HepG2 (cell line): ENCODE results near the gene HSD11B2. TPM values are rescaled to one million over a fixed set of nuclear protein-coding genes. Genes with fewer than 3 reads are reported as not detected.

Experiments
- CEBPB ChIP-seq: IDR thresholded peaks from 2 replicates; pipeline ENCODE4 v1.6.1; 2011; ENCODE audit warnings: low read depth, low read length, improper control_type of control experiment, borderline replicate concordance
- ELF3 ChIP-seq: IDR thresholded peaks from 2 replicates; pipeline ENCODE4 v1.6.1; 2016; ENCODE audit warnings: missing genetic modification reagents, missing compliant biosample characterization
- HDAC6 ChIP-seq: fragments of 200-600 bp; sonication (generic); IDR thresholded peaks from 2 replicates; pipeline ENCODE4 v1.7.0; 2017; ENCODE audit warnings: mild to moderate bottlenecking, antibody characterized with exemption, low read length, low read depth
- IRF2 ChIP-seq: IDR thresholded peaks from 2 replicates; pipeline ENCODE4 v1.6.1; 2018; ENCODE audit warnings: missing genetic modification reagents, missing compliant biosample characterization
- MTA1 ChIP-seq: sonication (generic); formaldehyde crosslinking; IDR thresholded peaks from 2 replicates; pipeline ENCODE4 v1.4.0; 2020; ENCODE audit warnings: missing genetic modification reagents, mild to moderate bottlenecking, borderline replicate concordance
- MXD4 ChIP-seq: IDR thresholded peaks from 2 replicates; pipeline ENCODE4 v1.6.1; 2016; ENCODE audit warnings: mild to moderate bottlenecking, missing biosample characterization, missing genetic modification reagents
- MYC ChIP-seq: sonication (generic); formaldehyde crosslinking; IDR thresholded peaks from 2 replicates; pipeline ENCODE4 v1.9.0; 2021; ENCODE audit warnings: missing genetic modification reagents, borderline replicate concordance
- NFE2 ChIP-seq: sonication (generic); formaldehyde crosslinking; IDR thresholded peaks from 2 replicates; pipeline ENCODE4 v1.4.0; 2020; ENCODE audit warnings: missing genetic modification reagents
- NONO ChIP-seq, 2 experiments: fragments of 450-650 bp in 1 of 2; sonication (generic) in 1 of 2; formaldehyde crosslinking in 1 of 2; IDR thresholded peaks in 1 of 2; conservative IDR thresholded peaks in 1 of 2; 2 replicates each; pipeline versions ENCODE4 v1.6.1 to v1.8.0; 2017 to 2022; ENCODE audit warnings: mild to moderate bottlenecking in 1 of 2, missing genetic modification reagents in 1 of 2, moderate library complexity in 1 of 2
- PCBP1 ChIP-seq: fragments of 200-400 bp; formaldehyde crosslinking; IDR thresholded peaks from 2 replicates; pipeline ENCODE4 v1.6.1; 2017; ENCODE audit warnings: mild to moderate bottlenecking, low read depth, low read length, borderline replicate concordance
- PHF8 ChIP-seq: sonication (generic); formaldehyde crosslinking; IDR thresholded peaks from 2 replicates; pipeline ENCODE4 v1.5.0; 2020; ENCODE audit warnings: missing genetic modification reagents
- RAD51 ChIP-seq: fragments of 450-650 bp; IDR thresholded peaks from 2 replicates; pipeline ENCODE4 v1.6.1; 2016; ENCODE audit warnings: borderline replicate concordance
- SALL1 ChIP-seq: sonication (generic); formaldehyde crosslinking; IDR thresholded peaks from 2 replicates; pipeline ENCODE4 v1.8.0; 2022; ENCODE audit warnings: mild to moderate bottlenecking, missing genetic modification reagents
- TARDBP ChIP-seq: sonication (generic); formaldehyde crosslinking; IDR thresholded peaks from 2 replicates; pipeline ENCODE4 v1.8.0; 2022; ENCODE audit warnings: mild to moderate bottlenecking, missing genetic modification reagents
- THAP11 ChIP-seq: IDR thresholded peaks from 2 replicates; pipeline ENCODE4 v1.6.1; 2016; ENCODE audit warnings: missing biosample characterization, missing genetic modification reagents
- TOPORS ChIP-seq: sonication (generic); formaldehyde crosslinking; IDR thresholded peaks from 2 replicates; pipeline ENCODE4 v1.8.0; 2023; ENCODE audit warnings: mild to moderate bottlenecking, missing genetic modification reagents
- ZNF207 ChIP-seq: fragments of 450-650 bp; IDR thresholded peaks from 2 replicates; pipeline ENCODE4 v1.6.1; 2016; ENCODE audit warnings: antibody characterized with exemption, borderline replicate concordance
- ZNF33B ChIP-seq: sonication (generic); formaldehyde crosslinking; IDR thresholded peaks from 2 replicates; pipeline ENCODE4 v1.5.1; 2020; ENCODE audit warnings: mild to moderate bottlenecking, missing genetic modification reagents
- ZNF44 ChIP-seq: sonication (generic); formaldehyde crosslinking; IDR thresholded peaks from 2 replicates; pipeline ENCODE4 v1.5.1; 2020; ENCODE audit warnings: mild to moderate bottlenecking, missing genetic modification reagents
- ZNF510 ChIP-seq: sonication (generic); formaldehyde crosslinking; IDR thresholded peaks from 2 replicates; pipeline ENCODE4 v1.4.0; 2020; ENCODE audit warnings: low read depth, mild to moderate bottlenecking, missing genetic modification reagents
- ZNF567 ChIP-seq: sonication (generic); formaldehyde crosslinking; IDR thresholded peaks from 2 replicates; pipeline ENCODE4 v1.8.1; 2023; ENCODE audit warnings: mild to moderate bottlenecking, missing genetic modification reagents, borderline replicate concordance
- ZNF720 ChIP-seq: sonication (generic); formaldehyde crosslinking; IDR thresholded peaks from 2 replicates; pipeline ENCODE4 v1.4.0; 2020; ENCODE audit warnings: missing genetic modification reagents
- ZNF781 ChIP-seq: sonication (generic); formaldehyde crosslinking; IDR thresholded peaks from 2 replicates; pipeline ENCODE4 v1.5.1; 2020; ENCODE audit warnings: borderline replicate concordance, mild to moderate bottlenecking, missing genetic modification reagents; ENCODE audit errors: not compliant biosample characterization
- polyA plus RNA-seq, 8 experiments: library from polyadenylated mRNA; depleted of rRNA in 3 of 8; stranded (reverse) in 7 of 8; unstranded in 1 of 8; fragments of >200 nt; fragmentation: Illumina TruSeq in 4 of 8; extraction: Trizol in 4 of 8; gene quantifications; 2 replicates each; pipeline versions ENCODE4 v1.2.1 to v1.2.3, GENCODE V29; 2011 to 2016; ENCODE audit warnings: low read depth in 4 of 8, missing spikeins in 1 of 8, mixed read lengths in 1 of 8; ENCODE audit not compliant: insufficient read depth in 1 of 8
- total RNA-seq, 5 experiments: library from RNA; depleted of rRNA; stranded (reverse); fragments of >200 nt; fragmentation: Illumina TruSeq; extraction: Trizol; gene quantifications; 2 replicates each; pipeline ENCODE4 v1.2.3, GENCODE V29; 2016; ENCODE audit warnings: low read depth in 1 of 5
- TF ChIP-seq, protein P1 (sequence below): IDR thresholded peaks from 2 replicates; pipeline ENCODE4 v1.6.1; 2012; ENCODE audit warnings: inconsistent platforms
- TF ChIP-seq, protein P2 (sequence below): sonication (generic); formaldehyde crosslinking; IDR thresholded peaks from 2 replicates; pipeline ENCODE4 v1.5.1; 2020; ENCODE audit warnings: missing genetic modification reagents, mild to moderate bottlenecking, borderline replicate concordance
- TF ChIP-seq, protein P3 (sequence below): sonication (generic); formaldehyde crosslinking; IDR thresholded peaks from 2 replicates; pipeline ENCODE4 v1.4.0; 2020; ENCODE audit warnings: missing genetic modification reagents
- TF ChIP-seq, protein P4 (sequence below): IDR thresholded peaks from 2 replicates; pipeline ENCODE4 v1.6.1; 2016; ENCODE audit warnings: low read depth, control low read depth
- TF ChIP-seq, protein P5 (sequence below): IDR thresholded peaks from 2 replicates; pipeline ENCODE4 v1.6.1; 2016; ENCODE audit warnings: missing genetic modification reagents, missing compliant biosample characterization

The HSD11B2 gene
- total and polyA plus RNA-seq, 2 of the 13 experiments (the other 11 are each of a cell fraction or from before 2014, with no cell fraction given) = 8.9 to 13.6 TPM

DNA sequence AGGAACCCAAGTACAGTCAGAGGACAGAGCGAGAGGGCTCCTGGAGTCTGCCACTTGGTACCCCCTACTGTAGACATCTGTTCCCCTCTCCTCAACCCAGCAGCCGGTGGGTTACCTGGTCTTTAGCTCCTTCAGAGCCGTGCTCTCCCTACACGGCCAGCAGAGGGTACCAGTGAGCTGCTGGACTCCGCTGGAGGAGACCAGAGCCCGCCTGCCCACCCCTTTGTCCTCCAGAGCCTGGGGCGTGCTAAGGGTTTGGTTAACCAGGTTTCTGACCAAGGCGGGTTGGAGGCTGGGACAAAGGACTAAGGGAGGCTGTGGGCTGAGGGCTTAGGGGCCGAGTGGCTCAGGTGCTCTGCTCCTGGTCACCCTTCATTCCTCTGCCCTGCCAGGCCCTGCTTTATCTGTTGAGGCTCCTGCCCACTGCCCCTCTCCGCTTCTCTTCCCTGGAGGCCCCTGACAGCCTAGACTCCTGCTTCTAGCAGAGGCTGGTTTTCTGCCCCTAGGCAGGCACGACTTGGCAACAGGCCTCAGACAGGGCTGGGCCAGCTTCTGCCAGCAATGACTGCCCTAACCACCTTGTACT, 2.7 kb upstream of the HSD11B2 start (continued):
- TF ChIP-seq, protein P1, sequence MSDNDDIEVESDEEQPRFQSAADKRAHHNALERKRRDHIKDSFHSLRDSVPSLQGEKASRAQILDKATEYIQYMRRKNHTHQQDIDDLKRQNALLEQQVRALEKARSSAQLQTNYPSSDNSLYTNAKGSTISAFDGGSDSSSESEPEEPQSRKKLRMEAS = peak; percentile 38; the same call in 1 of the 2 replicates
- TF ChIP-seq HDAC6 = no peak
- TF ChIP-seq TOPORS (CRISPR knock-in tag) = no peak
- TF ChIP-seq ZNF207 = no peak
- no peak for TF ChIP-seq NFE2 (CRISPR knock-in tag)
- 0 out of 2 replicates have a peak, but pooled peaks have one; percentile 59 for TF ChIP-seq ZNF567
- TF ChIP-seq TARDBP (CRISPR knock-in tag) = peak; percentile 48; the same call in 1 of the 2 replicates
- TF ChIP-seq ZNF33B (CRISPR knock-in tag) = peak; percentile 86; the same call in 1 of the 2 replicates
- TF ChIP-seq ZNF510 (CRISPR knock-in tag) = no peak
- TF ChIP-seq SALL1 (CRISPR knock-in tag) = peak; percentile 81; the same call in 1 of the 2 replicates
- no peak for TF ChIP-seq CEBPB
- TF ChIP-seq RAD51 = no peak
- TF ChIP-seq ZNF44 (CRISPR knock-in tag) = peak; percentile 47; the same call in 1 of the 2 replicates
- TF ChIP-seq, protein P2, sequence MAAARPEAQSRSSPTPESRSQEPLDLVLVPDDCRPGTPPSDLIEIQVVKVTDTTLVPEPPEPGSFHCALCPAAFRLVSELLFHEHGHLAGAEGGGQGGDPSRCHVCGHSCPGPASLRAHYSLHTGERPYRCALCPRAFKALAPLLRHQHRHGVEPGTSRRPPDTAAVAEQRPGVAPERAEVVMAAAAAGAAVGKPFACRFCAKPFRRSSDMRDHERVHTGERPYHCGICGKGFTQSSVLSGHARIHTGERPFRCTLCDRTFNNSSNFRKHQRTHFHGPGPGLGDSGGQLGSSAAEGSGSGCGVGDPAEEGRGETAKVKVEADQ (CRISPR knock-in tag) = 0 out of 2 replicates have a peak, but pooled peaks have one; percentile 29
- TF ChIP-seq, protein P3, sequence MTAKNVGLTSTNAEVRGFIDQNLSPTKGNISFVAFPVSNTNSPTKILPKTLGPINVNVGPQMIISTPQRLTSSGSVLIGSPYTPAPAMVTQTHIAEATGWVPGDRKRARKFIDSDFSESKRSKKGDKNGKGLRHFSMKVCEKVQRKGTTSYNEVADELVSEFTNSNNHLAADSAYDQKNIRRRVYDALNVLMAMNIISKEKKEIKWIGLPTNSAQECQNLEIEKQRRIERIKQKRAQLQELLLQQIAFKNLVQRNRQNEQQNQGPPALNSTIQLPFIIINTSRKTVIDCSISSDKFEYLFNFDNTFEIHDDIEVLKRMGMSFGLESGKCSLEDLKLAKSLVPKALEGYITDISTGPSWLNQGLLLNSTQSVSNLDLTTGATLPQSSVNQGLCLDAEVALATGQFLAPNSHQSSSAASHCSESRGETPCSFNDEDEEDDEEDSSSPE = peak; percentile 64; the same call in 1 of the 2 replicates
- no peak for TF ChIP-seq MTA1
- peak; percentile 57; the same call in 1 of the 2 replicates for TF ChIP-seq IRF2 (CRISPR knock-in tag)
- no peak for TF ChIP-seq NONO (IDR thresholded peaks at IDR 0.05)
- TF ChIP-seq NONO (CRISPR knock-in tag; conservative IDR thresholded peaks at IDR 0.05) = peak; percentile 75
- TF ChIP-seq ZNF781 = no peak
- TF ChIP-seq PCBP1 = no peak
- no peak for TF ChIP-seq PHF8 (CRISPR knock-in tag)
- TF ChIP-seq, protein P4, sequence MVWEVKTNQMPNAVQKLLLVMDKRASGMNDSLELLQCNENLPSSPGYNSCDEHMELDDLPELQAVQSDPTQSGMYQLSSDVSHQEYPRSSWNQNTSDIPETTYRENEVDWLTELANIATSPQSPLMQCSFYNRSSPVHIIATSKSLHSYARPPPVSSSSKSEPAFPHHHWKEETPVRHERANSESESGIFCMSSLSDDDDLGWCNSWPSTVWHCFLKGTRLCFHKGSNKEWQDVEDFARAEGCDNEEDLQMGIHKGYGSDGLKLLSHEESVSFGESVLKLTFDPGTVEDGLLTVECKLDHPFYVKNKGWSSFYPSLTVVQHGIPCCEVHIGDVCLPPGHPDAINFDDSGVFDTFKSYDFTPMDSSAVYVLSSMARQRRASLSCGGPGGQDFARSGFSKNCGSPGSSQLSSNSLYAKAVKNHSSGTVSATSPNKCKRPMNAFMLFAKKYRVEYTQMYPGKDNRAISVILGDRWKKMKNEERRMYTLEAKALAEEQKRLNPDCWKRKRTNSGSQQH = peak; percentile 81; the same call in 1 of the 2 replicates
- TF ChIP-seq, protein P5, sequence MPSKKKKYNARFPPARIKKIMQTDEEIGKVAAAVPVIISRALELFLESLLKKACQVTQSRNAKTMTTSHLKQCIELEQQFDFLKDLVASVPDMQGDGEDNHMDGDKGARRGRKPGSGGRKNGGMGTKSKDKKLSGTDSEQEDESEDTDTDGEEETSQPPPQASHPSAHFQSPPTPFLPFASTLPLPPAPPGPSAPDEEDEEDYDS (CRISPR knock-in tag) = peak; percentile 45; the same call in 1 of the 2 replicates
- no peak for TF ChIP-seq ZNF720 (CRISPR knock-in tag)
- TF ChIP-seq MYC (CRISPR knock-in tag) = no peak
- peak; percentile 74 for TF ChIP-seq MXD4
- peak; percentile 56; the same call in 1 of the 2 replicates for TF ChIP-seq ELF3 (CRISPR knock-in tag)
- no peak for TF ChIP-seq THAP11 (CRISPR knock-in tag)
